Astrocyte of the hippocampus (primary cell): ENCODE results near the gene FAAP20.

Source experiments
- DNase-seq: peaks from one replicate; pipeline ENCODE4 v3.0.0; 2011; ENCODE audit warnings: low read depth, low spot score

The FAAP20 gene

DNA sequence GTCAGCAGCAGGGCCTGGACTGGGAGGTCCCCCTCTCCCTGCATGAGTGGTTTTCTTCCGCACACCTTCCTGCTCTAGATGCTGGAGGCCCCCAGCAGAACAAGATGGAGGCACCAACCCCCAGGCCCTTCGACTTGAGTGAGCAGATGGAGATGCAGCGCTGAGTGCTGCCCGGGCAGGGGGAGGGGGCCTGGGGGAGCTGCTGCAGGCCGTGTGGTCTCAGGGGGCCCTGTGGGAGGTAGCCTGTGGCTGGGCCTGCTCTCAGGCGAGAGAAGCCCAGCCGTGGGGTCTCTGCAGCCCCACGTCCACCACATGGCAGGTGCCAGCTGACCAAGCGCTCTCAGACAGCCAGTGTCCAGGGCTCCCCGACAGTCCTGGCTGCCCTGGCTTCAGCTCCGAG is 1.2 kb upstream of the FAAP20 start:
- no peak for DNase-seq

DNA sequence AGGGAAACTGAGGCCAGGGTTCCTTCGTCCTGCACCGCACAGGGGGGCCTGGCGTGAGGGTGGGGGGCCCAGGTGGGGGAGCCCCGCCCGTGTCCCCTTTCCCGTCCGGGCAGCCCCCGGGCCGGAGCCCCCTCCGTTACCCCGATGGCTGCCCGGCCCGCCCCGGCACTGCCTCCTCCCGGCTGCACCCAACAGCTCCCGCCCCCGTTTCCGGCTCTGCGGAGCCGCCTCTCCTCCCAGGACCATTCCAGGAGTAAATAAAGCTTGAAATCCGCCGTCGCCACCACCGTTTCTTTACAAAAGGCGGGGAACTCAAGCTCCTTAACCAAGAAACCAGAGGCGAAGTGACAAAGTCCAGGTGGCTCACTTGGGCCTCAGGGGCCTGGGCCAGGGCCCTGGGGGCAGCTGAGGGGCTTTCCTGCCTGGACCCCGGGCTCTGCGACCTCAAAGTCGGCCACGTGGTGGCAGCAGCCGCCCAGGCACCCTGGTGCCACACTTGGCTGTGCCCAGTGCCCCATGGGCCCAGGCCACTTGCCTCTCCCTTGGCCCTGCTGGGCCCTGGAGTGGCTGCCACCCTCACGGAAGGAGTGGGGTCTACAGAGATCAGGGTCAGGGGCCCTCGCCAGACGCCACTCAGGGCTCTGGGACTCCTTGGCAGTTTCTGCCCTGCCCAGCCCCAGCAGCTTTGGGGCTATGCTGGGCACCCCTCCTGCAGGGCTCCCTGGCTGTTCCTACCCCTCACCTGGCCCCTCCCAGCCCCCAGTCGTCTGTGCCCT is 514 bp upstream of the FAAP20 start:
- peak; percentile 95 for DNase-seq

DNA sequence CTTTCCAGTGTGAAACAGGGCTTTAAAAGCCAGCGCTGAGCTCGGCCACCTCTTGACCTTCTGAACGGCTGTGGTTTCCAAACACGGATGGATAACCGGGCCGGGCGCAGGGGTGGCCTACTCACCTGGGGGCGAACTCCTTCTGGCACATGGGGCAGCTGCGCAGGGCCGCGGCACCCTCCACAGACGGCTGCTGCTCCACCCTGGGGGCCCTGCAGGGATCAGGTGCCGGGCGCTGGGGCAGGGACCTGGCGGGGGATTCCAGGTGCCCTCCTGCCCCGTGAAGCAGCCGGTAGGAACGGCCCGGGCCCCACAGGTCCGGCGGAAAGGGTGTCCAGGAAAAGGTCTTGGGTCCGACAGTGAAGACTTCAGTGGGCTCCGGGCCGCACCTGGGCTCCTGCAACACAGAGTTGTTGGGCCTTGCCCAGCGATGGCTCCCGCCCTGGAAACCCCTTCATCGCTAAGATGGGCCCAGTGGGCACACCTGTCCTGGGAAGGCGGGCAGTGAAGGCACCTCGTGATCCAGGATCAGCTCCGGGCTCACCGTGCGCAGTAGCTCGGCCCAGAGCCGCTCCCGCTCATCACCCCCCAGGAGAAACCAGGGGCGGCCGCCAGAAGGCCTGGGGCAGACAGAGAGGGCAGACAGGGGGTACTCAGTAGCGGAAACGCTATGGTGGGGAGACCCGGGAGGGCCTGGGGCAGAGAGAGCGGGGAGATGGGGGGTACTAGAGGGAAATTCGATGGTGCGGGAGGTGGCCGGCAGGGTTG is 874 bp downstream of the FAAP20 start:
- DNase-seq, result peak; percentile 31

DNA sequence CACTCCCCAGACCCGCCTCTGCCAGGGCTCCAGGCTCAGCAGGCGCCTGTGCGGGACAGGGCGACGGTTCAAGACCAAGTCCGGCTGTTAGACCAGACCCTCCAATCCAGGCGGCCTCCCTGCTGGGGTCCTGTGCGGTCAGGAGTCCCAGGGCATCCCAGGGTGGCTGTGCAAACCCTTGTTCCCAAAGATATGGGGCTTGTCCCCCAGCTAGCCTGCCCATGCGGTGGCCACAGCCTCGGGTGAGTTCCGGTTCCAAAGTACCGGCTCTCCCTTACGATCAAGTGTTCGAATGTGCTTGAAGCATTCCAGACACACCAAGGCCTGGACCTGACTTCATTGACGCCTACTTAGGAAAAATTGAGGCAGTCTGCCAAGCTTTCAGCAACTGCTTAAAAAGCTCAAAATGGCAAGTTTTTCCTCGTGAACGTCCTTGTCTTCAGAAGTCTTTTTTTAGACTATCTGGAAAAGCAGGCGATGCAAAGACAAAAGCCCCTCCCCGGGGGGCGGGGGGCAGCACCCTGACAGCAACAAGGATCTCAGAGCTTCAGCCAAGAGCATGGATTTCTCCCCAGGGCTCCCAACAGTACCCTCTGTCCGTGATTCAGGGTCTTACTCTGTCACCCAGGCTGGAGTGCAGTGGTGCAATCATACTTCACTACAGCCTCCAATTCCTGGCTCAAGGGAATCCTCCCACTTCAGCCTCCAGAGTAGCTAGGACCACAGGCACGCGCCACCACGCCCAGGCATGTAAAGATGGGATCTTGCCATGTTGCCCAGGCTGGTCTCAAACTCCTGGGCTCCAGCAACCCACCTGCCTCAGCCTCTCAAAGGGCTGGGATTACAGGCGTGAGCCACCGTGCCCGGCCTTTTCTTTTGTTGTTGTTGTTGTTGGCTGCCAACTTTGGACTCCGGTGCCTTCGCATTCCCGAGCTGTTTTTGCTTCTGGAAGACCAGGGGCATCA is 2.3 kb downstream of the FAAP20 start:
- peak; percentile 77 for DNase-seq

DNA sequence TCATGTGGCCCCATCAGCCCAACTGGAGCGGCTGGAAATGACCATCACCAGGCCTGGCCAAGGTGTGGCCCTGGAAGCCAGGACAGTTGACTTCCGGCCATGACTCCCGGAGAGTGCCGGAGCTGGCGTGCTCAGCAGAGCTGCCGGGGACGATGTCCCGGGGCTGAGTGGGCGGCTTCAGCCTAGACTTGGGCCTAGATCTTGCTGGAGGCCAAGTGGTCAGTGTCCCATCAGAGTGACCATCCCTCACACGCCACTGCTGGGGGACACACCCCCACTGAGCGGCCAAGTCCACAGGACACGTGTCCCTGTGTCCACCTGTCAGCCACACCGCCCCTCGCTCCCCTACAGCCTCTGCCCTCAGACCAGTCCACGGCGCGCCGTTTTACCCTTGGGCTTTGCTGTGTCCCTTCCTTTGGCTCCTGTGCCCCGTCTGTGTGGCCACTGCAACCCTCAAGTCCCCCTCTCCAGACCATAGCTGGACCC is 4.0 kb downstream of the FAAP20 start:
- no peak for DNase-seq

DNA sequence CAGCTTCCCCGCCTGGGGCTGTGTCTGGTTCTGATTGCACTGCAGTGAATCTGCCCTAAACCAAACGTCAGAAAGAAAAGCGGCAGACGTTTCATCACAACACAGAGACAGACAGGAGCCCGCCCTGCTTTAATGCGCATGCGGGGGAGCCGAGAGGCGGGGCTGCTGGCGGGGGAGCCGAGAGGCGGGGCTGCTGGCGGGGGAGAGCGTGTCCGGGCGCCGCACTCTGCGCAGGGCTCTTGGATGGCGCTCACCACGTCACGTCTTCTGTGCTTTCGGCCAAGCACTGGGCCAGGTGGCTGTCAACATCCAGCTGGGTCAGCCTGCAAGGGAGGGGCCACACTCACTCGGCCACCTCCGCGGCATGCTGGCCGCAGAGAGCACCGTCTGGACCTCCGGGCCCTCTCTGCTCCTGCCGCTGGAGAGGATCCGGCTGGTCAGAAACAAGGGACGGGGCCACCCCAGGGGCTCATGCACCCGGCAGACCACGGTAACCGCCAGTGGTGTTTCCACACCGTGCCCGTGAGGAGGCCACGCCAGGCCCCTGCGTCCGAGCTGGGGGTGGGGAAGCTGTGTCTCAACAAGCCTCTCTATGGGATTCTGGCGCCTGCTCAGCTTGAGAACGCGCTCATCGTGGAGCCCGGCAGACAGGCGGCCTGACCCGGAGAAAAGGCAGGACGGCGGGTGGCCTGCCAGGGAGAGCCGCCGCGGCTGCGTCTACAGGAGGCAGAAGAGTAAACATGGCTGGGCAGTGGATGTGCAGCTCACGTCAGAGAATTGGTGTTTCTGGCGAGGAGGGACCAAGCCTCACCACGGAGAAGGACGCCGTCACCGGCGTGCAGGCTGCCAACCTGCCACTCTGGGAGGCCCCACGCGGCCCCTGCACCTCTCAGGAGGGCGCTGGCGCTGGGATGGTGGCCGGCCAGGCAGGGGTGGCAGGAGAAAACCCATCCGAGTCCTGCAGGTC is 4.8 kb downstream of the FAAP20 start:
- peak; percentile 98 for DNase-seq

DNA sequence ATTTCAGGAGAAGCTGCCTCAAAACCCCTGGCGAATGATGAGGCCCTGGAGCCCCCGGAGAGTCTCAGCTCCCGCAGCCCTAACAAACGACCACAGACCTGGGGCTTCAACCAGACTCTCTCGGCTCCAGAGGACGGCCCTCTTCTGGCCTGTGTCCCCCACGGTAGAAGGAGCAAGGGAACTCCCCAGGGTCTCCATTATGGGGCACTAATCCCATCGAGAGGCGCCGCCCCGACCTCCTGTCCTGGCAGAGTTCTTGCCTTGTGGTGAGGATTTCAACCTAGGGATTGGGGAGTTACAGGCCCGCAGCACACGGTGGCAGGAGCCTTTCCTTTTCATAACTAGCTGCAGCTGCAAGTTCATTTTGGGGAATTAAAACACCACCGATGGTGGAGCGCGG is 6.2 kb downstream of the FAAP20 start:
- DNase-seq, result no peak

DNA sequence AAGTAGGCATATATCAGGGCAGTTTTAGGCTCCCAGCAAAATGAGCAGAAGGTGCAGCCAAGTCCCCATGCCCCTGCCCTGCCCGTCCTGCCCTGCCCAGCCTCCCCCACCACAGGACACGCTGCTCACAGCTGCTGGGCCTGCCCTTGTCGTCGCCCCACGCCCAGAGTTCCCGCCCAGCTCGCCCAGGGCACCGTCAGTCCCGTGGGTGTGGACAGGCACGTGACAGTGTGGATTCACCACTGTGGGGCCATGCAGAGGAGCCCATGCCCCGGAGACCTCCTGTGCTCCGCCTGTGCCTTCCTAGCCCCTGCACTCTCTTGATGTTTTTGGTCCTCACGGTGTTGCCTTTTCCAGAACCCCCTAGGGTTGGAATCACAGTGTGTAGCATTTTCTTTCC is 7.0 kb downstream of the FAAP20 start:
- no peak for DNase-seq

DNA sequence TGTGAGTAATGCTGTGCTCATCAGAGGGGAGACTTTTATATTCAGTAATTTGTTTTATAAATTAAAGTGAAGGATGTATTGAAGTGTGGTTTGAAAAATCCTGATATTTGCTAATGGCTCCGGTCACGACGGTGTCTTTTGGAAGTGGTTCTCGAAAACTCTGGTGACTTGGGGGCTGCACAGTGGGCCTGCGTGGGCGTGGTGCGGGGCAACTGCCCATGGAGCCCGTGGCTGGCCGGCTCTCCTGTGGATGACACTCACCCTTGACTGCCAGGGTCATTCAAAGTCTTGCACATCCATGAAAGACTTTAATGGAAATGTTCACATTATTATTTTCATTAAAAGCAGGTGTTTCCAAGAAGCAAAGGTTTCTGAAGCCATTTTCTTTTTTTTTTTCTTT is 7.7 kb downstream of the FAAP20 start:
- DNase-seq, result no peak

DNA sequence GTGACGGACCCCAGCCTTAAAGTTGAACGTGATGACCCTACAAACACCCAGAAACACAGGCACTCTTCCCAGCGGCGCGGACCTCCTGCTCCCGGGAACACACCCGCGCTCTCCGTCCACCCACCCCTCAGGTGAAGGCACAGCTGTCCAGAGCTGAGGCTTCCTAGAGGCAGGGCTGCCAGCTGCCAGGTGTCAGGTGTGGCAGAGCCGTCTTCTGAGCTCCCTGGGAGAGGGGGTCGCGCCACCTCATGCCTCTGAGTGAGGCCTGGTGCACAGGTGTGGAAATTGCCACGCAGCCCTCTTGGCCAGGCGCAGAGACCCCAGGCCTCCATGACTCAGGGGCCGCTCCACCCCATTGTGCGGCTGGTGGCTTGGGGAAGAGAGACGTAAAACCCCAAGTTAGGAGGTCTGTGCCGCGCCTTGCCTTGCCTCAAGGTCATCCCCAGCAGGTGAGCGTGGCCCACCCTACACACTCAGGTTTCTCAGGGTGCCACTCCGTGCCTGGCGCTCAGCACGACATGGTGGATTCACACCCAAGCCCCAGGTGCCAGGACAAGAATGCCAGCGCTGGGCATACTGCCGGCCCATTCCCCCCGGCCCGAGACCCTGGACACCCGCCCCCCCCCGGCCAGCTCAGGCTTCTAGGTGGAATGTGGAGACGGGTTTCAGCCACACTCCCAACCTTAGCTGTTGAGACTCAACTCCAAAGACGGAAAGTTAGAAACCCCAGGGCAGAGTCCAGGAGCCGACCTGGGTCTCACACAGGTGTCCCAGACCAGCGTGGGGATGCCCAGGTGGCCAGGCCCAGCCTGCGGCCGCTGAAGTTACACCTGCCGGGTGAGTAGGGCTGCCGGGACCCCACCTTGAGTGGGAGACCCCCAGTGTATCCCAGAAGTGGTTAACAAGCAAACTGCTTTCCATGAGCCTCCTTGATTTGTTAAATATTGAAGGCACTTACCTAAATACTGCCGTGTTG is 8.4 kb downstream of the FAAP20 start:
- no peak for DNase-seq

DNA sequence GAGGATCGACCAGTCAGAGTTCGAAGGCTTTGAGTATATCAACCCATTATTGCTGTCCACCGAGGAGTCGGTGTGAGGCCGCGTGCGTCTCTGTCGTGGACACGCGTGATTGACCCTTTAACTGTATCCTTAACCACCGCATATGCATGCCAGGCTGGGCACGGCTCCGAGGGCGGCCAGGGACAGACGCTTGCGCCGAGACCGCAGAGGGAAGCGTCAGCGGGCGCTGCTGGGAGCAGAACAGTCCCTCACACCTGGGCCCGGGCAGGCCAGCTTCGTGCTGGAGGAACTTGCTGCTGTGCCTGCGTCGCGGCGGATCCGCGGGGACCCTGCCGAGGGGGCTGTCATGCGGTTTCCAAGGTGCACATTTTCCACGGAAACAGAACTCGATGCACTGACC is 9.6 kb downstream of the FAAP20 start:
- DNase-seq, result no peak

DNA sequence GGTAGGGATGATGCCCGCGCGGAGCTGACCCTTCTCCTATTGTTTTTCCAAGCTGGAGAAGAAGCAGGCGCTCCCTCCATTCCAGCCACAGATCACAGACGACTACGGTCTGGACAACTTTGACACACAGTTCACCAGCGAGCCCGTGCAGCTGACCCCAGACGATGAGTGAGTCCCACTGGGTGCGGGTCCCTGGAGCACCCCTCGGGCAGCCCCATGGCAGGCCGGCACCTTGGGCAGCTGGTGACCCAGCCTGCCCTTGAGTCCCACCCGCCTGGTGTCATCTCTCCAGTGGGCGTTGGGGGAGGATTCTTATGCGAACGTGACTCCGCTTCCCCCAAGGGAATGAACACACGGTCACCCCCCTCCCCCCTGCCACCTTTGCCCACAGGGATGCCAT is 10.0 kb downstream of the FAAP20 start:
- no peak for DNase-seq

DNA sequence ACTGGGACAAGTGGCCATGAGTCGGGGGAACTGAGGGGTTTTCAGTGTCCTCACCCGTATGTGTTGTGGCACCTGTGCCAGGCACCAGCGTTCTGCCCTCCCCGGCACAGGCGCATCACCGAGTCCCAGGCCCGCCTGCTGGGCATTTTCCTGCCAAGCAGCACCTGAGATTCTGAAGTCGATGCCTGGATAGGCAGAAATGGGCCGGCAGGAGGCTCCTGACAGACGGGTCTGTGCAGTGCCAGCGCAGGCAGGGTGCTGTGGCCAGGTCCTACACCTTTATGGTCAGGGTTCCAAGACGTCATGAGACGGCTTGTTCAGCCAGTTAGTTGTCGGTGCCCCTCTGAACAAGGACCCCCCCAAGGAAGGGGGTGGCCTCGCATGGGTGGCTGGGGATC is 10.6 kb downstream of the FAAP20 start:
- DNase-seq, result no peak

DNA sequence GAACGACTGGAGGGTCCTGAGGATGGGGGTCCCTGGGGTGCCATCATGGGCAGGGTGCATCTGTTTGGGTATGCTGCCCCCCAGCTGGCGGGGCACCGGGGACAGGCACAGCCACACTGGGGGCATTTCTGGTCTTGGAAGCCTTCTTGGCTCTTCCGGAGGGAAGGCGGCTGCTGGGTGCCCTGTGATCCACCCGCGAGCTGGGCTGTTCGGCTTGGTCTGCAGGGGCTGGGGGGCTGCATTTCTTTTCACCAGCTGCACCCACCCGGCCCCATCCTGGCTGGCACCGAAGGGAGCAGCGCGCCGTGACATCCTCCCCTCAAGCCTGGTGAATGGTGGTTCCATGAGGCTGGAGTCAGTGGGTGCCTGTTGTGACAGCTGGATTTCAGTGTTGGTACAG is 12.2 kb downstream of the FAAP20 start:
- DNase-seq, result no peak

DNA sequence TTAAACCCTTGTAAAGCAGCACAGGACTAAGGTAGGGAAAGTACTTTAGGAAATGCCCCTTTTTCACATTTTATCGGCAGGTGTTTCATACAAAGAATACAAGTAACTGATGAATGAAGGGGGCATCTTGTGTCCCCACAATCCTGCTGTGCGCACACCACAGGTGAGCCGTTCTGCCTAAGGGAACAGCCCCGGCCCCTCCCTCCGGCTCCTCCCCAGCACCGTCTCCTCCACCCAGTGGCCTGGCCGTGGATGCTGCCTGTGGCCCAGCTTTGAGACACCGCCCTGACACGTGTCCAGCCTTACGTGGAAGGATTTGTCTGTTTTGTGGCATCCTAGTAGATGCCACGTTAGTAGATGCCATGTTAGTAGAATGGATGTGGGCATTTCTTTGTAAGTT is 12.8 kb downstream of the FAAP20 start:
- DNase-seq, result no peak

DNA sequence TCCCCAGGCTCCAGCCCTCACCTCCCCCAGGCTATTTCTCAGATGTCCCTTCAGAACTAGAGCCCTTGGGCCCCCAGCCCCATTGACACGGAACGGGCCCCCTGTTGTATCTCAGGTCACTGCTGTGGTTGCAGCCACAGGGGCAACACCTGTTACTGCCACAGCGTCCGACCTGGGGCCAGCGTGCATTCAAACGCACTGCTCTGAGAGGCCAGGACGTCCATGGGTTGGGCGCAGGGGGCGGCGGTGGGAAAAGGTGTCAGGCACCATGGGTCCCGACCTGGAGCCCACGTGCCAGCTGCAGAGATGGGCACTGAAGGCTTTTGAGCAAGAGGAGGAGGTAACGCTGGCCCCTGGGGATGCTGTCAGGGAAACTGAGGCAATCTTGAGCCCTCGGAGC is 13.3 kb downstream of the FAAP20 start:
- DNase-seq, result no peak

DNA sequence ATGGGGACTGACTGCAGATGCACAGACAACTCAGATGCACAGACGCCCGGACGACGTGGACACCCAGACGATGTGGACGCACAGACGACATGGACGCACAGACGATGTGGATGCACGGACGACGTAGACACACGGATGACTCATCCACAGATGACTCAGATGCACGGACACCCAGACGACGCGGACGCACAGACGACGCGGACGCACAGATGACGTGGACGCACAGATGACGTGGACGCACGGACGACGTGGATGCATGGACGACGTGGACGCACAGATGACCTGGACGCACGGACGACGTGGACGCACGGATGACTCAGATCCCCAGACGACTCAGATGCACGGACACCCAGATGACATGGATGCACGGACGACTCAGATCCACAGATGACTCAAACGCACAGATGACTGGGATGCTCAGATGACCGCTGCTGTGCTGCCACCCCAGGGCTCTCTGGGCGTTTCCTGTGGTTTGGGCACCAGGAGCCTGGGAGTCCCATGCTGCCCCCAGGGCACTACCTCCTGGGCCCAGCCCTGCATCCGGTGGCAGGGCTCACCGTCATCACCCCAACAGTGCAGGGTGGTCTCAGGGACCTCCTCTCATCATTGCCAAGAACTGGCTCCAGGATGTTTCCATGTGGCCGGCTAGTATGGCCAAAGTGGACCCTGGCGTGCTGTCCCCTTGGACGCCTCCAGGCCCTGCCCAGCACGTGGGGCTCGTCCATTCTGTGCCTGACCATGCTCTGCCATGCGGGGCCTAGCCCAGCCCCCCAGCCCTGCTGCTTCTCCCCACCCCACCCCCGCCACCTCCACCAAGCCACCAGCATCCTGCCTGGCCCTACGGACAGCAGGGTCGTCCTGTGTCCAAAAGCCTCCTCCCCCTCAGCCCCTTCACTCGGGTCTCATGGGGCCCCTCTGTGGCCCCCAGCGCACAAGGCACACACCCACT is 14.0 kb downstream of the FAAP20 start:
- DNase-seq, result no peak

DNA sequence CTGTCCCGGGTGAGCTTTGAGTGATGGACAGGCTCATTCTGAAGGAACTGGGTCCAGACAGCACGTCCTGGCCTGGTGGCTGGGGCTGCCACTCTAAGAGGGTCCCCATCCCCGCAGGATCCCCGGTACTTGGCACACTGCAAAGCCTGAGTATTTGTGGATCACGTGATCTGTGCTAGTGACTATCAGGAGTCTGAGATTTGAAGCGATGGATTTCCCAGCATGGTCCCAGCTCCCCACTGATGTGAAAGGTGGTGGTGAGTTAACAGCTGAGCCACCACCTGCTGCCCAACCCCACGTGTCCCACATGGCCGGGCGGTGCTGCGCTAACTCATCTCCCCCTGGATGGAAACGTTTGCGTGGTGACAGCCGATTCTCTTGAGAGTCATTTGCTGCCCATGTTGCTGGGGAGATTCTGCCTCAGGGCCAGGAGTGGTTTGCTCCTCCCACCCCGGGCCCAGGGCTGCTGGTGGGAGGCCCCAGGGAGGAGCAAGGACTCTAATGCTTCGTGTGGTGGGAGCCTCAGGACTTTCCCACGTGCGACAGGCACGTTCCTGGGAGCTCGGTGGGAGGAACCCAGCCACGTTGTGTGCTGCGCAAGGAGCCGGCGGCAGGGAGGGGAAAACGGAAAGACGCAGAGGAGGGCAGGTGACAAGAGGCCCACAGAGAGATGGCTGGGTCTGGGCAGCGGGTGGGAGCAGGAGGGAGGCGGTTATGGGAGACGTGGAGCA is 15.1 kb downstream of the FAAP20 start:
- no peak for DNase-seq
